NCI-H2196 (cell line): ENCODE results near the gene TCEA3.

Source experiments
- DNase-seq: peaks from one replicate; lab custom pipeline; 2025; ENCODE audit not compliant: unreplicated experiment; lab: John Stamatoyannopoulos, UW

The TCEA3 gene

DNA sequence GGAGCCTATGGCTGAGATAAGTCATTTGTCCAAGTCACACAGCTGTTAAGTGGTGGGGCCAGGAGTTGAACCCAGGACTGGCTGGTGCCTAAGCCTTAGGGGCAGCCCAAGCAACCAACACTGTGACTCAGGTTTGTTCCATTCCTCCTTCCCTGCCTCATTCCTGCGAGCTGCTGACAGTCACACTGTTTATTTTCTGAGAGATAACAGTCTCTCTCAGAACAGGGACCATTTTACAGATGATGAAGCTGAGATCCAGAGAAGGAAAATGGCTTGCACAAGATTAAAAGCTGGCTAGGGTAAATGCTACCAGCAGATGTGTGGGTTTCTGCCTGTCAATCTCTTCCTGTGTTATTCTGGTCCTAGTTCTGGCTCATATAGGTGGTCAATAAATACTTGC, 24.3 kb upstream of the TCEA3 start:
- DNase-seq: no peak

DNA sequence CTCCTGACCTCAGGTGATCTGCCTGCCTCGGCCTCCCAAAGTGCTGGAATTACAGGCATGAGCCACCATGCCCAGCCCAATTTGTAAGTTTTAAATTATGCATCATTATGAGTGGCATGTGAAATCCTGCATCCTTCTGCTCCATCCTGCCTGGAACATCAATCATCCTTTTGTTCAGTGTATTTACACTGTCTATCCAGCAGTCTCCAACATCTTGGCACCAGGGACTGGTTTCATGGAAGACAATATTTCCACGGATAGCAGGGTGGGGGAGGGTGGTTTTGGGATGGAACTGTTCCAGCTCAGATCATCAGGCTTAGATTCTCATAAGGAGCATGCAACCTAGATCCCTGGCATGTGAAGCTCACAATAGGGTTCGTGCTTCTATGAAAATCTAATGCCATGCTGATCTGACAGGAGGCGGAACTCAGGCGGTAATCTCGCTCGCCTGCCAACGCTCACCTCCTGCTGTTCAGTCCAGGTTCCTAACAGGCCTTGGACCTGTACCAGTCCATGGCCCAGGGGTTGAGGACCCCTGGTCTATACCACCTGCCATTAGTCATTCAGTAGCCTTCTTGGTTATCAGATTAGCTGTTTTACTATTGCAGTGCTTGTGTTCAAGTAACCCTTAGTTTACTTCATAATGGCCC, 22.2 kb upstream of the TCEA3 start:
- no peak for DNase-seq

DNA sequence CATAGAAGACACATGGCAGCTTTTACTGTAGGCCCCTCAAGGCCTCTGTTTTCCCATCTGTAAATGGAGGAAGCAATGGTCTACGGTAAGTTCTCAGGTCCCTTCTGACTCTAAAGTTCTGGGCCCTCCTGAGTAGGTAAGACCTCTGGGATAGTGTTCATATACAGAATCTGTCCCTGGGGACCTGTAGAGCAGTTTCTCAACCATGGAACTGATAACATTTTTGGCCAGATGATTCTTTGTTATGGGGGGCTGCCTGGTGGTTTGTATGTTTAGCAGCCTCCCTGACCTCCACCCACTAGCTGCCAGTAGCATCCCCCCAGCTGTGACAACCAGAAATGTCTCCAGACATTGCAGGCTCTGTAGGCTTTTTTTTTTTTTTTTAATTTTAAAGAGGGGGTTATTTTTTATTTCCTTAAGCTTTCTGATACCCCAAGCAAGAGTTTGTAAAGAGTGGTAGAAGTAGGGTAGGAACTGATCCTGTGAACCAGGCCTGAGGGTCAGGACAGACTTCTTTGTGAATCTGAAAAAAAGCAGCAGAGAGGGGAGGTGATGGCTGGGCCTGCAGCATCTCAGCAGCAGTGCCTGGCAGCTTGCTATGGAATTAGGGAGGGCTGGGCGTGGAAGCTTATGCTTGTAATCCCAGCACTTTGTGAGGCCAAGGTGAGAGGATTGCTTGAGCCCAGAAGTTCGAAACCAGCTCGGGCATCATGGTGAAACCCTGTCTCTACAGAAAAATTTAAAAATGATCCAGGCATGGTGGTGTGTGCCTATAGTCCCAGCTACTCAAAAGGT, 20.2 kb upstream of the TCEA3 start:
- DNase-seq: no peak

DNA sequence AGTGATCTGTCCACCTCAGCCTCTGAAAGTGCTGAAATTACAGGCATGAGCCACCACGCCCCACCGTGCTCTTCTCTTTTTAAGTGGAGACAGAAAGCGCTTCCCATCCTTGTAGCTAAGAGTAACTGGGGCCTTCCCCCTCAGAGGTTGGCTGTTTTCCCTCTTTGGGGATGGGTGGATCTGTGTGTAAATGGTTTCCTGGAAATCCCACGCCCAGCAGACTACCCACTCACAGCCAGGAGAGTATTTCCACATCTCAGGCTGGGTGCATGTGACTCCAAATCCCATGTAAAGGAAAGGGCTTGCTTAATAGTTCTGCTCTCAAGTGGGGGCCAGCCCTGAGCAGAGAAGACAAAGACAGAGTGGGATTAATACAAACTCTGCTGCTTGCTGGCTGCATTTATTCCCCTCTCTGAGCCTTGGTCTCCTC, 19.6 kb upstream of the TCEA3 start:
- no peak for DNase-seq

DNA sequence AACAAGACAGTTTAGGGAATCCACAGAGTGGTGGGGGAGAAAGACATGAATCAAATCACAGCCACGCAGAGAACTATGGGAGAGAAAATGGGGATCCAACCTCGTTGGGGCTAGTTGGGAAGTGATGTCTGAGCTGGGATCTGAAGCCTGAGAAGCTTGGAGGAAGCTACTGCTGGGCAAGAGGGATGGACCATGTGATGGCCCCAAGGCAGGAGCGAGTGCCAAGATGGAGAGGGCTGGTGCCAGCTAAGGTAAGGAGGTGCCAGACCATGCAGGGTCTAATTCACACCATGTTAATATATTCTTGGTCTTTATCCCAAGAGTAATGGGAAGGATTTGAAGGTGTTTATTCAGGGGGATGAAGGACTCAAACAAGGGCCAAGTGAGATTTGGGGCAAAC, 18.2 kb upstream of the TCEA3 start:
- no peak for DNase-seq

DNA sequence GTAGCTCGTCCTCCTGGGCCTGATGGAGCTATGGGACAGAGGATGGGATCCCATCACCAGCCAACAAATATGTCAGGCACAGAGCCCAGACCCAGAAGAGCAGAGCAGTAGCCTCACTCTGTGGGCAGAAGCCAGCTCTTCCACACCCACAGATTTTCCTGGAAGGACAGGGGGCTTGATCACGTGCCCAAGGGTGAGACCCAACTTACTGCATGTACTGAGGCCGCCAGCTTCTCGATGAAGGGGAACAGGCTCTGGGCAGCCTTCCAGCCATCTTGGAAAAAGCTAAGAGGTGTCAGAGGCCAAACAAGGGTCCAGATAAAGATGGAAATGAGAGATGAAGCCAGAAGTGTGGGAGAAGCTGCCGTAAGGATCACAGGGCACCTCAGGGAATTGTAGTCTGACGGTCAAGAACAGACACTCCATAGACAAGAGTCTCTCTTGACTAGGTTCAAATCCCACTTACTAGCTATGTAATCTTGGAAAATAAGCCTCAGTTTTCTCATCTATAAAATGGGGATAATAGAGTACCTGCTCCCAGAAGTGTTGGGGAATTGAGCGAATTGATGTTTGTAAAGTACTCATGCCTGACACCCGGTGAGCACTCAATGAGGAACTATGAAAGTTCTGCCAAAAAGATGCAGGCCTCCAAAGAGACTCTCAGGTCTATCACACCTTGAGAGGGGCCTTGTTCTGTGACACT, 17.0 kb upstream of the TCEA3 start:
- no peak for DNase-seq

DNA sequence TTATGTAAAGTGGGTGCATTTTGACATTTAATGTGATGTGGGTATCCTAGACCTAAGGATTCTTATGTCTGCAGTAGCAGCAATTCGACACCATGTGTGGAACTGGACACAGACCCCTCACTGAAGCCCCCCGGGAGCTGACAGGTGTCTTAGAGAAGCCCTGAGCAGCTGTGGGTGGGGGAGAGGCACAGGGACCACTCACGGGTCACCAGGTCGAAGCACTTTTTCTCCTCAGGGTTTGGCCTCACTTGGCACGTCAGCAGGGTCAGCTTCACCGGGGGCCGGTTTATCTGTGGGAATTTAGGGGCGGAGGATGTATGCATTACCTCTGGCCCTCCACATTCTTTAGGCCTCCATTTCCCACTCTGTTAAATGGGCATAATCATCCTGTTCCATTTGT, 14.0 kb upstream of the TCEA3 start:
- no peak for DNase-seq

DNA sequence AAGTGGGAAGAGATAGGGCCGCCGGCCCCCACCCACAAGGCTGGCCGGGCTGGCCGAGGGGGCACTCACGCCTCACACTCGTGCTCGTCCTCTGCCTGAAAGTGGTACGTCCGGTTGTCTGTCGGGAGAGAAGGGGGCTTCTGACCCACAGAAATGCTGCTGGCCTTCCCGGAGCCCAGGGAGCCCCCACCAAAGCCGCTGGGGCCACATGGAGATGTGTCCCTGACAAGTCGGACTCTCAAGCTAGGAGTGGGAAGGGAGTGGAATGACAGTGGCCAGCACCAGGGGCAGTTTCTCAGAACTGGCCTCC, 12.8 kb upstream of the TCEA3 start:
- DNase-seq: no peak

DNA sequence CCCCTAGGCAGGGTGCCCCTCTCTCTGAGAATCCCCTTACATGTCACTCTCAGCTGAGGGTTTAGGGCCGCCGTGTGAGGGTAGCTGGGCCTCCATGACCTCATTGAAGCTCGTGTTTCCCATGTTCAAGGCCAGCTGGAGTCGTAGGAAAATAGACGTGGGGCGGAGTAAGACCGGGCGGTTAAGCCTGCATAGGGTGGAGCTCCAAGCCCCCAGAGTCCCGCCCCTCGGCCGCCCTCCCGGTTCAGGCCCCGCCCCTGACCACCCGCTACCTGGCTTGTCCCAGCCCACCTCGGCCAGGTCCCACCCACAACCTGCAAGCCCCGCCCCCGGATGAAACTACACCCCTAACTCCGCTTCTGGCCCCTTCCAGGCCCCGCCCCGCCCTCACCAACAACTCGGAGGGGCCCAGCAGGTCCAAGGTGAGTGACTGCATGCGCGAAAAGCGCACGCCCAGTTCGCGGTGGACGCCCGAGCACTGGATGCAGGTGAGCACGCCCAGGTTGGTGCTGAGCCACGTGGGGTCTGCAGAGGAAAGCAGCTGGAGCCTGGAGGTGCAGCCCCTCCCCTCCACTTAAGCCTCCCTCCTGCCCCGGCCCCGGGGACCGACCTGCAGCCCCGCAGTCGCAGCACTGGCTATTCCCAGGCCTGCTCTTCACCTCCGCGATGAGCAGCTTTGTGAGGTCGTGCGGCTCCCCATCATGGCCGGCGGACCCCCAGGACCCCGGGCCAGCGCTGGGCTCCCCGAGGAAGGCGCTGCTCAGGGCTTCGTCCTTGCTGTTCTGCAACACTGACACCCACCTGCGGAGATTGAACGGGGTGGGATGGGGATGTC, 12.2 kb upstream of the TCEA3 start:
- DNase-seq: no peak

DNA sequence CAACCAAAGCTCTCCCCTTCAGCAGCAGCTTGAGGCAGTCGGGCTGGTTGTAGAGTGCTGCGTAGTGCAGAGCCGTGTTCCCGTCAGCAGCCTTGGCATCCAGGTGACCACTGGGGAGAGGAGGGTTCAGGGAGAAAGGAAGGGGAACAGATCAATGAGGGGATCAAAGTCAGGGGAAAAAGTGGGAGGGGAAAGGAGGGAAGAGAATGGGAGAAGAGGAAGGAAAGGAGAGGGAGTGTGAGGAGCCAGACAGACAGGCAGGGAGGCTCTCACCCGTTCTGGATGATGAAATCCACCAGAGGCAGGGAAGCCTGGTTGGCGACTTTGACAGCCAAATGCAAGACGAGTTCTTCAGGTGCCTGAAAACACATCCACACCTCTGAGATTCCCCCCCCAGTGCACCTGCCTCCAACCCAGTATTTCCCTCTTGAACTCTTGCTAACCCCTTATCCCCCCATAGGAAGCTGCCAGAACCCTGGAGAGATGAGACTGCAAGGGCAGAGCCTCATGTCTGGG, 9.8 kb upstream of the TCEA3 start:
- no peak for DNase-seq

DNA sequence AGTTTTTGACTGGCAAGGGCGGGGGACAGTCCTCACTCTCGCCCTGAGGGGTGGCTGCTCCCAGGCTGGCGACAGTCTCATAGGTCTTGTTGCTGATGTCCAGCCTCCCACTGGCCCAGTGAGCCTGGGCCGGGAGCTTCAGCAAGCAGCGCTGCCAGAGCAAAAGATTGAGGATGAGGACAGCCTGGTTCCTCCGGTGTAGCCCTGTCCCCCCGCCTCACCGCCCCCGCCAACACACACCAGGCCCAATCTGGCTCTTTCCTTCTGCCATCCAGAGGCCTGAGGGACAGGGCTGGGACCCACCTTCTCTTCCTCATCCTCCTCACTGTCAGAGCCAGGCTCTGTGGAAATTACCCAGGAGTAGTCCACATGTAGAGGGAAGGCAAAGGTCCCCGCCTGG, 8.6 kb upstream of the TCEA3 start:
- no peak for DNase-seq

DNA sequence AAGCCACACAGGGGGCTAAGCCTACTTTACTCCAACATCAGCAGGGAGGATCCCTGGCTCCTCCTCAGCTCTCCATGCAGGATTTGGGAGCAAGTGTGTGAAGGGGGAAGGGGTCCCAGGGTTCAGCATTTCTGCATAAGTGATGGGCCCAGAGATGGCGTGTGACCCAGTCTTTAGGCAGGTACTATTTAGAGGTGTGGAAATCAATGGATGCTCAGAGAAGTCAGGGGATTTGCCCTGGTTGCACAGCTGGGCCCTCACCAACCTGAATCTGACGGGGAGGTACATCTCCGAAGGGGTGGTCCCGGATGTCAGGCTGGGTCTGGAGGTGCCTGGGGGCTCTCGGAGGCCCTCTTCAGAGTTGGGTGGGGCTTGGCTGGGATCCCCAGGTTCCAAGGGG, 6.9 kb upstream of the TCEA3 start:
- no peak for DNase-seq

DNA sequence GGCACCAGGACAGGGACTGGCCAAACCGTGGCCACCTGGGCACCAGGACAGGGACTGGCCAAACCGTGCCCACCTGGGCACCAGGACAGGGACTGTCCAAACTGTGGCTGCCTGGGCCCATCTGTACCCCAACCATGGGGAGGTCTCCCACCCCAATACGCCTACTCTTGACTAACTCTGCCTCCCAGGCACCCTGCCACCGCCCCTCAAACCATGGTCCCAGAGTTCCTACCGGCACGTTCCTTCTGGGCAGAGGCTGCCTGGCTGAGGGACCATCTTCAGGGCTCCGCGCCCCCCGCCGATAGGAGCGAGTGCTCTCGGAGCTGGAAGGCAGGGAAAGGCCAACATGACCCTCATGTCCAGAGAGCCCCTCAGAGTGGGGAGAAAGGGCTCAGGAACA, 6.3 kb upstream of the TCEA3 start:
- DNase-seq: no peak

DNA sequence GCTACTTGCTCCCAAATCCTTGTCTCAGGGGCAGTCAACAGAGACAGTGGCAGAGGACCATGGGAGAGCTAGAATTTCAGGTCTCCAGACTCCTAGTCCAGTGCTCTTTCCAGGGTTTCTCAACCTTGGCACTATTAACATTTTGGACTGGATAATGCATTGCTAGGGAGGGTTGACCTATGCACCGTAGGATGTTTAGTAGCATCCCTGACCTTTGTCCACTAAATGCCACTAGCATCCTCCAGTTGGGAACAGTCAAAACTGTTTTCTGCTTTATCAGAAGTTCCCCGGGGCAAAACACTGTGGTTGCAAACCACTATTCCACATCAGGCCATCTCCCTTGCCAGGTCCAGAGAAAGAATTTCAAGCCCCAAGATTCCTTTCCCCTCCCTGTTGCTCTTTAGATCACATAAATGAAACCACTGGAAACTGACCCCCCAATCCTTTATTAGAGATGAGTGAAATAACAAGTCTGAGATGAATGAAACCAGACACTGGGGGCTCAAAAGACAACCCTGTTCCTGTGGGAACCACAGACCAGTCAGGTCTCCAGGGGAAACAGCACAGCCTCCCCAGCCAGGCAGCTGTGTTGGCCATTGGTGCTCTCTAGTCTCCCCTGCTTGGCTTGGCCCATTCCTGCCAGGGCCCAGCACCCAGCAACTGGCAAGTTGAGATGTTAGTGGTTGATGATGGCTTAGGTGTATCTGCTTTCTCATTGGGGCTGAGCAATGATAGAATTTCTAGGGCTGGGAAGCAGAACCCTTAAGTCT, 3.8 kb upstream of the TCEA3 start:
- no peak for DNase-seq

DNA sequence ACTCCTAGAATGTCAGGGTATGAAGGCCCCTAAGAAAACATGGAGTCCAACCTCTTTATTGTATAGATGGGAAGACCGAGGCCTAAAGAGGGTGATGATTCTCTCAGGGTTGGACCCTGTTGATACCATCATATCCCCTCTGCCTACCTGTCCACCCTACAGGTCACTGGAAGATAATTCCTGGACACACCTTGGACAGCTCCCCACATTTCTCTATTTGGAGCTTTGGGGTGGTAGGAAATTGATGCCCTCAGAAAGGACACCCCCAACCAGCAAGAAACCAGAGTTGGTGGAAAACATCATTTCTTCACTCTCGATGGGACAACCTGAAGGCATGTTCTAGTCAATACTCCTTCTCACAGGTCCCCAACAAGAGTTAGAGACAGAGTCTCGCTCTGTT, 3.0 kb upstream of the TCEA3 start:
- no peak for DNase-seq

DNA sequence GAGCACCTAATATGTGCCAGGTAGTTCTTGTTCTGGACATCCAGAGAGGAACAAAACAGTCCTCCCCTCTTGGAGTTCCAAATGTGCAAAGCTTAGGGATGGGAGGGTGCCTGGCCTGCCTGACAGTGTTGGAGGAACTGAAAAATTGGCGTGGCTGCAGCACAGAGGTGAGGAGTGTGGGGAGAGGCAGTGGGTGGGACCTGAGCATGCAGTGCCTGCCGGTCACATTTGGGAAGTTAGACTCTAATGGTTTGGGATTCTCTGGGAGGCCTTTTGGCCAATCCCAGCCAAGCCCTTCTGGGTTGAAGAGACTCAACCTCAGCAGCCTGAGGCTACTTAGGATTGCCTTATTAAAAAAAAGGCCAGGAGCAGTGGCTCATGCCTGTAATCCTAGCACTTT, 2.3 kb upstream of the TCEA3 start:
- DNase-seq: no peak

DNA sequence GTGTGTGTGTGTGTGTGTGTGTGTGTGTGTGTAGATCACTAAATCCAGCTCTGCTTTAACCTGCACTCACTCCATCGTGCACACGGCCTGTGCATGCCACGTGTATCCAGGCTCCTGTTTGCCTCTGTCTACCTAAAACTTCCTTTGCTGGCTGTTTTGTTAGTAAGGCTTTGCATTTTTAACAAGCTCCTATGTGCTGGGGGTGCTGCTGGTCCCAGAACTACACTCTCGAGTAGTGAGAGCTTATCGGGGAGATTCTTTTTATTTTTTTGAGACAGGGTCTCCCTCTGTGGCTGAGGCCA, 596 bp upstream of the TCEA3 start:
- no peak for DNase-seq

DNA sequence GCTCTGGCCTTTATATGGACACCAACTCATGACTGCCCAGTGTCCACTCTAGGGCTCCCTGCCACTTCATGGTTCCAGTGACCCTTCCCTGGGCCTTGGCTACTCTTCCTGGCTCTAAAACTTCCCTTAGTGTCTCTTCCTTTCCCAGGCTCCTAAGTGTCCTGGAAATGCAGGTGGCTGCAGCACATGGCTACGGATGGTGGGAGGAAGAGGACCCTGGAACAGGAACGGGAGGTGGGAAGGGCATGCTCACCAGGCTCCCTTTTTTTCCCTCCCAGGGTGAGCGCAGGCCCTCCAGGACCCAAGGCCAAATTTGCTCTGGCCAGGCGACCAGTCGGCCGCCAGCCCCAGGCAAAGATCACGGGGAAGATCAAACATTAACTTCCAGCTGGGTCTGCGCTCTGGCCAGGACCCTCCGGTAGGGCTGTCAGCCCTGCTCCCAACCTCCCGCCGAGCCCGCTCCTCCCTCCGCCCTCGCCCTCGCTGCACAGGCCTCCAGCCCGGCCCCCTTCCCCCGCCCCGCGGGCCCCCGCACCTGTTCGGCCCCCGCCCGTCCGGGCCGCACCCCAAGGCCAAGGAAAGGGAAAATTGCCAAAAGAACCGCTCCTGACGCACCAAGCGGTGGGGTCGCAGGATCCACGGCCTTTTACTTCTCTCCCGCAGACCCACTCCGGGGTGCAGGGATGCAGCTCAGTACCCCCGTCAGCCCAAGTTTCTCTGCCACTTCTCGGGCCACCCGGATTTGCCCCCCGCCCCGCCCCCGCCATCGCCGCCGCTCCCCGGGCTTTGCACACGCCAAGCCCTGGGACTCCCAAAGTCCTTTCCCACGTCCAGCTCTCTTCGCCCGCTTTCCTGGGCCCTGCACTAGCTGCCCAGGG, 894 bp downstream of the TCEA3 start:
- no peak for DNase-seq

DNA sequence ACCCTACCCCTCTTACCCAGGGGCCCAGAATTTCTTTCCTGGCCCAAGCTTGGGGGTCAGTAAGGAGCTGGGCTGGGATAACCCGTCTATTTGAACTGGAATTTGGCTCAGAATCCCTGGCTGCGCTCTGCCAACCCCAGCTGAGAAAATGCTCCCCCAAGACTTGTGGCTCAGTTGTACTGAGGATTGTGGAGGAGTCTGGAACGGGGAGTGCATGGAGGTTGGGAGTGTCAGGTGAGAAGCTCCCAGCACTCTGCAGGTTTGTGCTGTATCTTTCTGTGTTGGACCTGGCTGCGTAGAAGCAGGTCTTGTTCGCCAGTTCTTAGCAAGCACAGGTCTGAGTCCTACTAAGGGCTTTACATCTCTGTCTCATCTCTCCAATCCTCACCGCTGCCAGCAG, 1.6 kb downstream of the TCEA3 start:
- no peak for DNase-seq
